NCI-H2196 treated with DMSO at 0.1 percent for 48 hours (cell line): ENCODE measurements around the gene FXYD6.
"Not testable (repeated sequence)": the region's sequence is repeated elsewhere in the genome, so short reads cannot be mapped to it uniquely, and the experiment has no call there.

Experiments
- DNase-seq: peaks from one replicate; lab custom pipeline; 2025; ENCODE audit not compliant: unreplicated experiment; lab: John Stamatoyannopoulos, UW

The FXYD6 gene

DNA sequence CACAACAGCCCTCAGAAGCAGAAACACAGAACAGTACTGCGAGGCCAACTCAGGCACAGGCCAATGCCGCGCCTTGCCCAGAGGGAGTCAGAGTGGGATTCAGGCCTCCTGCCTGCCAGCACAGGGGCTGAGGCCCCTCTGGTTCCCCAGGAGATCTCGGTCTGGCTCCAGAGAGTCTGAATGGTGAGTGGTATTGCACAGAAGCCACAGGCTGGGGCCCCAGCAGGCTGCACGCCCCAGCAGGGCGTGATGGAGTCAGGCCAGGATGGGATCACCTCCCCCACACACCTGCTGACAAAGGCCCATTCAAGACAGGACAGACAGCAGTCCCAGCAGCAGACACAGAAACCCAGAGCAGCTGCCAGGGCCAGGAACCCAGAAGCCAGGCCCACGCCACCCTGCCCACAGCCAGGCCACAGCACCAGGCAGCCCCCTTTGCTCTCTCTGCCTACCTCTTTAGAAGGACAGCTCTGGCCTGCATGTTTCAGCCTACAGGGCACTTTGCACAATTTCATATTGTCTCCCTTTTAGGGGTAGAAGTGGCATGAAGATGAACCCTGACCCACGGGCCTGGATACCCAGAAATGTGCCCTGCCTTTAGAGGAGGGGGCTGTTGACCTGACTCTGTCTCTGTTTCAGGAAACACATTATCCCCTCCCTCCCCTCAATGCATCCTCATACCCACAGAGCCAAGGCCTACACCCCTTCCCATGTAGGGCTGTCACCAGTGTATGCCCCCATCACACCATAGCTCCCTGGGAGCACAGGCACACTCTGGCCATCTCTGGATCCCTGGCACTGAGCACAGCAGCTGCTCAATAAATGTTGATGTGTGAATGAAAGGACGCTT, 6.1 kb downstream of the FXYD6 start:
- DNase-seq: peak; percentile 10

DNA sequence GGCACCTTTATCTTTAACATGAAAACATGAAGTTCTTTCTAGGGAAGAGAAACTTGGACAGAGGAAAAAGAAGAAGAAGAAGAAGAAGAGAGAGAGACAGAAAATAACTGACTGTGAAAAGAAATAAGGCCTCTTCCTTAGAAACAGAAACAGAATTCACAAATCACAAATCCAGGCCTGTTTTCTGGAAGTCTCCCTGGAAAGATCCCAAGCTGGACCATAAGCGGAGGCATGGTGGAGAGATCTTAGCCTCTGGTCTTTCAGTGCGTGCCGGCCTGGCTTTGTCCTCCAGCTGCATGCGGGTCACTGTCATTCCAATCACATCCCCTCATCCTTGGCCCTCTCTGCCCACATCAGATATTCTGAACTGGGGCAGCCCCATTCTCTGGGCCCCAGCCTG, 6.9 kb downstream of the FXYD6 start:
- DNase-seq: no peak

GRCh38 chr11:117868815-117869561, 7.5 kb downstream of the FXYD6 start:
- DNase-seq: peak; percentile 56

DNA sequence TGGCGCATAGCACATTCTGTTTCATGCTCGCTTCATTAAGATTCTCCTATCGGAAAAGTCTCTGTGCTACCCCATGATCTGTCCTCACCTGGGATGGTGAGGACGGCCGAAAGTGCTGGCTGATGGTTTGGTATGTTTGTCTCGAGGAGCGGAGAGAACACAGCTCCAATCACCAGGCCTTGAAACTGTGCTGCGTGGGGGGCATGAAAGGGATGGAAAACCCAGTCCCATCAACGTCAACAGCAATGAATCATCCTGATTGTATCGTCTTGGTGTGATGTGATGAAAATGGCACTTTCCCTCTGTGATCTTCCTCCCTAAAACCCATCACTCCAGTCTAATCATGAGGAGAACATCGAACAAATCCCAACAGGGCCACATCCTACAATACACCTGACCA, 8.4 kb downstream of the FXYD6 start:
- DNase-seq: no peak

DNA sequence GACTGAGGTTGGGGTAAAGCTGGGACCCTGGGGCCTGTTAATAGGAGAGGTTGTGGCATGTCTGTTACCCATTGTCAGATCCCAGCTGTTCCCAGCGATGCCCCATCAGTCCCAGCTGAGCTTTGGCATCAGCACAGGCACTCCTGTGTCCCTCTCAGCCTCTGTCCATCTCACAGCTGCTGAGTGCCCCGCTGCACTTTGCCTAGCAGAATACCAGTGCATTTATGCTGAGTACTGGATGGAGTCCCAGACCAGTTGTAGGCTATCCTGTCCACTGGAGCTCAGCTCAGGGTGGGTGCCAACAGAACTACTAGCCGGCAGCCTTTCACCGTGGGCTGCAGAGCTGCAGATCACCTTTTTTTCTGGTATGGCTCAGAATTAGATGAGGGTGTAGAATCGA, 9.9 kb downstream of the FXYD6 start:
- no peak for DNase-seq

GRCh38 chr11:117865546-117865945, 10.9 kb downstream of the FXYD6 start:
- DNase-seq: not testable (repeated sequence)

GRCh38 chr11:117863383-117863782, 13.1 kb downstream of the FXYD6 start:
- no peak for DNase-seq

DNA sequence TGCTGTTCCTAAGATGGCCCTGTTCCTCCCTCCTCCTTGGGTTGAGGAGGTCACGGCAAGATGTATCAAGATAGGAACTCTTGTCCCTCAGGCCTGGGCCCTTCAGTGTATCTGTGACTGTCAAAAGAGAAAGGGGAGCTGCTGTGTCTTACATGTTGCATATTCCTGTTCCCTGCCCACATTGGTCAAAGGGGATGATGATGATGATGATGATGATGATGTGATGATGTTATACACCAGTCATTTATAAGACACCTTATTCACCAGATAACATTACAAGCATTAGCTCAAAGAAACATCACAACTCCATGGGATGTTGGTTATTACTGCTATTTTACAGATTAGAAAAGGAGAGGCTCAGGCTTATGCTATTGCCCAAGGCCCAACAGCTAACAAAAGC, 13.7 kb downstream of the FXYD6 start:
- no peak for DNase-seq

- DNase-seq: no peak
Observed at GRCh38 chr11:117862019-117862725, 14.3 kb downstream of the FXYD6 start.

GRCh38 chr11:117861151-117862018, 15.1 kb downstream of the FXYD6 start:
- peak; percentile 87 for DNase-seq

- no peak for DNase-seq
Observed at GRCh38 chr11:117860139-117860538, 16.3 kb downstream of the FXYD6 start.

GRCh38 chr11:117859488-117860112, 16.9 kb downstream of the FXYD6 start:
- no peak for DNase-seq

DNA sequence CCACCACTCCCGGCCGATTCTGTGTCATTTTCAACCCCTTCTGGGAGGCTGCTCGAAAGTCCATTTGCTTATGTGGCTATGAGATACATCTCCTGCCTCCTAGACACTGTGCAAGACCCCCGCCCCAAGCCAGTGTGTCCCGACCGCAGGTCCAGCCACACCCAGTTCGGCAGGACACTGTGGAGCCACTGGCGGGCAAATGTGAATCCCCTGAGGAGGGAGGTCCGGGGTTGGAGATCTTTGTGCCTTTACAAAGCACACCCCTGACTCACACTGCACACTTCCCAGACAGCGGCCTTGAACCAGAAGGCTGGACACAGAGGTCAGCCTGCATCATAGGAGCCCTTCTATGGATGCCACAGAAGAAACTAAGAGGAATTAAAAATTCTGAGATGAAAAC, 17.4 kb downstream of the FXYD6 start:
- no peak for DNase-seq

GRCh38 chr11:117857734-117858414, 18.6 kb downstream of the FXYD6 start:
- no peak for DNase-seq

DNA sequence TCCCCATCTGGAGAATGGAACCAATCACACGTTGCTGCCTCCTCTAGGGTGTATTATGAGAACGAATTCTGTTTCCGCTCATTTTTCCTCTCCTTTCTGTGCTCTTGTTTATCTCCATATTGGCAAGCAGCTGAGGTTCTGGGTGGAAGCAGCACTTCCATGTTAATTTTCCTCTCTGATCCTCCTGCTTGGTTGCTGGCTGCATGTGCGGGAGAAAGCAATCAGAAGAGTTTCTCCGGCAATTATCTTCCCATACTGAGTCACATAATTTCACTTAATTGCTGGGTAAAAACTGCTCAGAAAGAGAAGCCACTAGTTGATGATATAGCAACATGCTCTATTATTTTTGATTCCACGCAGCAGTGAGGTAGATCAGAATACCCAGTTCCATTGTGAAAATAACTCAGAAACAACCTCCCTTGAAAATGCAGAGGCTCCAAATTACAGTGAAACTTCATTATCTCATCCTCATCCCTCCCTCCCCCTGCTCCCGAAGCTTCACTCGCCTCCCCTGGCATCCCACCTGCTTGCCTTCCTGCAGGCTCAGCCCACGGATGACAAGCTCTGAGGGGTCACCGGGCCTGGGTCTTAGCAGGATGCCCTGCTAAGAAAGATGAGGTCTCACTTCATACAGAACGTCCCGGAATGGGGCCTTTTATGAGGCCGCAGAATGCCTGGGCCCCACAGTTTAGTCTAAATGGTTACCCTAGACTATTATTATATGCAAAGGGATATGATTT, 20.4 kb downstream of the FXYD6 start:
- DNase-seq: no peak

DNA sequence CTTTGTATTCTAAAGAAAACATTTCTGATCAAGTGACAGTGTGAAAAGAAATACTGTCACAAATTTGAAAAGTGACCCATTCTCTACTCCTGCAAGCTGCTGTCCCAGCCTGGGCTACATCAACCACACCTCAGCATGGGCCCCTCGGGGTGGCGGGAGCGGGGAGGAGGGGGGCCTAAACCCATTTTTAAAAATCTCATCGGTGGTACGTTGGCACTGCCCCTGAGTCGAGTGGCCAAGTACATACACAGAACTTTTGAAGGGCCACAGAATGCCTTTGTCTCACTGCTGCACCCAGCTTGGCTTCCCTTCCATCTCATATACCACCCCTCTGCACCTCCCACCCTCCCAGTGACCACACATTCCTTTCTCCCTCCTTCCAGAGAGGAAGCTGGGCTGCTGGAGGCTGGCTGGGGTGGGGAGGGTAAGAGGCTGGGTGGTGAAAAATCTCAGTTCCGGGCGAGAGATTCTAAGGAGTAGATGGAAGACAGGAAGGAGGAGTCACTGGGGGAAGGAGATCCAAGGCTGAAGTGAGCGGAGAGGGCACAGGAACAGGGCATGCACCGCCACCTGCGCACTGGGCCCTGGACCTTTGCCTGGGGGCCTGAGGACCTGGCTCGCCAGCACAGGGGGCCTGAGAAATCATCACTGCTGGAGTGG, 21.1 kb downstream of the FXYD6 start:
- DNase-seq: no peak

GRCh38 chr11:117852309-117852708, 24.1 kb downstream of the FXYD6 start:
- no peak for DNase-seq

GRCh38 chr11:117851852-117852251, 24.6 kb downstream of the FXYD6 start:
- no peak for DNase-seq

DNA sequence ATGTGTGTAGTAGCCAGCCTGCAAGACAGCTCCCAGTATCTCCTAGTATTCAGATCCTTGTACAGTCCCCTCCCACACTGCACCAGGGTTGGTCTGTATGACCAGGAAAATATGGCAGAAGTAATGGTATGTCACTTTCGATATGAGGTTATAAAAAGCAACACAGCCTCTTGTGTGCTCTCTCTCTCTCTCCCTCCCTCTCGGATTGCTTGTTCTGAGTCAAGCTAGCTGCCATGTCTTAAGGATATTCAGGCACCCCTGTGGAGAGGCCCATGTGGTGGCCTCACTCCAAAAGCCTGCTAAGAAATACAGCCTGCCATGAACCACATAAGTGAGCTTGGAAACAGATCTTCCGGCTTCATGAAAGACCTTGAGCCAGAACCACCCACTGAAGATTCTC, 25.4 kb downstream of the FXYD6 start:
- DNase-seq: no peak
